HCT116 (cell line): Measurements from ENCODE around the gene FAT1.

ENCODE experiments used
- CTCF ChIP-seq, 3 experiments: fragments of 200-600 bp in 1 of 3; sonication (generic) in 1 of 3; IDR thresholded peaks in 2 of 3; conservative IDR thresholded peaks in 1 of 3; 2 replicates each; pipeline ENCODE4 v1.5.1; 2012 to 2017; ENCODE audit warnings: low read depth in 2 of 3, low read length in 2 of 3, antibody characterized with exemption in 1 of 3, borderline replicate concordance in 1 of 3, control low read depth in 1 of 3, mild to moderate bottlenecking in 1 of 3, mixed read lengths in 1 of 3, mixed run types in 1 of 3, moderate library complexity in 1 of 3; ENCODE audit not compliant: insufficient read depth in 1 of 3
- ELF1 ChIP-seq: IDR thresholded peaks from 2 replicates; pipeline ENCODE4 v1.6.1; 2012; ENCODE audit warnings: low read depth, borderline replicate concordance
- EZH2 ChIP-seq: fragments of 200-600 bp; sonication (generic); IDR thresholded peaks from 2 replicates; pipeline ENCODE4 v1.6.1; 2017; ENCODE audit warnings: antibody characterized with exemption, mixed run types
- JUND ChIP-seq: IDR thresholded peaks from 2 replicates; pipeline ENCODE4 v1.6.1; 2012
- POLR2A ChIP-seq: IDR thresholded peaks from 2 replicates; pipeline ENCODE4 v1.7.0; 2011; ENCODE audit warnings: borderline replicate concordance; ENCODE audit not compliant: insufficient read depth, insufficient read length; ENCODE audit errors: extremely low read depth
- POLR2AphosphoS5 ChIP-seq: IDR thresholded peaks from 2 replicates; pipeline ENCODE4 v1.6.1; 2011; ENCODE audit warnings: mild to moderate bottlenecking, low read depth, low read length, moderate library complexity
- RAD21 ChIP-seq: IDR thresholded peaks from 2 replicates; pipeline ENCODE4 v1.6.1; 2012; ENCODE audit warnings: low read depth, mild to moderate bottlenecking
- SP1 ChIP-seq: IDR thresholded peaks from 2 replicates; pipeline ENCODE4 v1.6.1; 2012; ENCODE audit warnings: low read depth
- SRF ChIP-seq: IDR thresholded peaks from 2 replicates; pipeline ENCODE4 v1.6.1; 2012; ENCODE audit warnings: low read depth
- YY1 ChIP-seq: IDR thresholded peaks from 2 replicates; pipeline ENCODE4 v1.6.1; 2011; ENCODE audit warnings: low read length, low read depth, moderate library complexity, mild to moderate bottlenecking; ENCODE audit not compliant: insufficient replicate concordance; ENCODE audit errors: extremely low read depth
- ZBTB33 ChIP-seq: IDR thresholded peaks from 2 replicates; pipeline ENCODE4 v1.6.1; 2011; ENCODE audit warnings: mild to moderate bottlenecking, low read length, moderate library complexity; ENCODE audit not compliant: insufficient replicate concordance; ENCODE audit errors: extremely low read depth
- ZFX ChIP-seq: fragments of 450-650 bp; IDR thresholded peaks from 2 replicates; pipeline ENCODE4 v1.6.1; 2017
- ZNF274 ChIP-seq: fragments of 200-500 bp; sonication (Bioruptor generic); IDR thresholded peaks from 2 replicates; pipeline ENCODE4 v1.6.1; 2014; ENCODE audit warnings: mild to moderate bottlenecking, low read depth, low read length, inconsistent platforms

GRCh38 chr4:186623546-186623945 lies 100.1 kb downstream of the FAT1 start:
- TF ChIP-seq POLR2A (no peak), ELF1 (no peak), CTCF (IDR thresholded peaks at IDR 0.05 in 2 of 3, conservative IDR thresholded peaks at IDR 0.05 in 1 of 3; ENCODE audit: borderline replicate concordance in 1 of 3, insufficient read depth in 1 of 3, low read depth in 2 of 3, low read length in 2 of 3) (no peak), ZNF274 (no peak), YY1 (no peak), POLR2AphosphoS5 (no peak), JUND (no peak), RAD21 (no peak), EZH2 (no peak), SP1 (no peak), ZBTB33 (no peak), ZFX (no peak), SRF (no peak)
